Esophagus squamous epithelium (tissue), 4 donors: ENCODE data around the gene ZNF333.

ENCODE experiments used
- POLR2A ChIP-seq, 4 donors: fragments of 450-650 bp; IDR thresholded peaks; one replicate each; pipeline ENCODE4 v1.6.1; 2017; ENCODE audit warnings: antibody characterized with exemption in 4 of 4, mild to moderate bottlenecking in 4 of 4, moderate library complexity in 3 of 4
- TF ChIP-seq, protein P1 (sequence below), 6 experiments: fragments of 450-650 bp in 4 of 6; fragments of 200-600 bp in 2 of 6; sonication (generic) in 2 of 6; IDR thresholded peaks; one replicate each; pipeline ENCODE4 v1.5.1; 2016 to 2019; ENCODE audit warnings: antibody characterized with exemption in 6 of 6, mild to moderate bottlenecking in 4 of 6, moderate library complexity in 4 of 6

DNA sequence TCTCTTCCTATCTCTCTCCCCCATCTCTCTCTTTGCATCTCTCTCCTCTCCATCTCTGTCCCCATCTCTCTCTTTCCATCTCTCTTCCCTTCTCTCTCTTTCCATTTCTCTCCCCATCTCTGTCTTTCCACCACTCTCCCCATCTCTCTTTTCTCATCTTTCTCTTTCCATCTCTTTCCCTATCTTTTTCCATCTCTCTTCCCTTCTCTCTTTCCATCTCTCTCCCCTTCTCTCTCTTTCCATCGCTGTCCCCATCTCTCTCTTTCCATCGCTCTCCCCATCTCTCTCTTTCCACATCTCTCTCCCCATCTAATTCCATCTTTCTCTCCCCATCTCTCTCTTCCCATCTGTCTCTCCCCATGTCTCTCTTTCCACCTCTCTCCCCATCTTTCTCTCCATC, 39.7 kb upstream of the ZNF333 start:
- TF ChIP-seq, protein P1, sequence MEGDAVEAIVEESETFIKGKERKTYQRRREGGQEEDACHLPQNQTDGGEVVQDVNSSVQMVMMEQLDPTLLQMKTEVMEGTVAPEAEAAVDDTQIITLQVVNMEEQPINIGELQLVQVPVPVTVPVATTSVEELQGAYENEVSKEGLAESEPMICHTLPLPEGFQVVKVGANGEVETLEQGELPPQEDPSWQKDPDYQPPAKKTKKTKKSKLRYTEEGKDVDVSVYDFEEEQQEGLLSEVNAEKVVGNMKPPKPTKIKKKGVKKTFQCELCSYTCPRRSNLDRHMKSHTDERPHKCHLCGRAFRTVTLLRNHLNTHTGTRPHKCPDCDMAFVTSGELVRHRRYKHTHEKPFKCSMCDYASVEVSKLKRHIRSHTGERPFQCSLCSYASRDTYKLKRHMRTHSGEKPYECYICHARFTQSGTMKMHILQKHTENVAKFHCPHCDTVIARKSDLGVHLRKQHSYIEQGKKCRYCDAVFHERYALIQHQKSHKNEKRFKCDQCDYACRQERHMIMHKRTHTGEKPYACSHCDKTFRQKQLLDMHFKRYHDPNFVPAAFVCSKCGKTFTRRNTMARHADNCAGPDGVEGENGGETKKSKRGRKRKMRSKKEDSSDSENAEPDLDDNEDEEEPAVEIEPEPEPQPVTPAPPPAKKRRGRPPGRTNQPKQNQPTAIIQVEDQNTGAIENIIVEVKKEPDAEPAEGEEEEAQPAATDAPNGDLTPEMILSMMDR (IDR thresholded peaks at IDR 0.05), result no peak
- TF ChIP-seq POLR2A (IDR thresholded peaks at IDR 0.05), result no peak
